Left renal cortex interstitium (tissue), 4 donors: ENCODE data around the gene ZNF609. TPM values are rescaled to one million over a fixed set of nuclear protein-coding genes. Genes with fewer than 3 reads are reported as not detected.
A peak's percentile ranks its signal among the peaks of the same experiment; 100 is the strongest.

Experiments used
- DNase-seq, 4 donors: peaks; one replicate each; pipeline ENCODE4 v3.0.0-alpha.2; 2013; ENCODE audit warnings: low read depth in 4 of 4, low spot score in 2 of 4, missing footprints in 1 of 4
- polyA plus RNA-seq, 4 donors: library from polyadenylated mRNA; unstranded; fragments of 120-200 nt; gene quantifications; one replicate each; pipeline ENCODE4 v1.2.1, GENCODE V29; 2013; ENCODE audit not compliant: insufficient read length in 4 of 4

Gene ZNF609
- polyA plus RNA-seq, 4 donors = 32.4 to 40.9 (median 34.0) TPM

DNA sequence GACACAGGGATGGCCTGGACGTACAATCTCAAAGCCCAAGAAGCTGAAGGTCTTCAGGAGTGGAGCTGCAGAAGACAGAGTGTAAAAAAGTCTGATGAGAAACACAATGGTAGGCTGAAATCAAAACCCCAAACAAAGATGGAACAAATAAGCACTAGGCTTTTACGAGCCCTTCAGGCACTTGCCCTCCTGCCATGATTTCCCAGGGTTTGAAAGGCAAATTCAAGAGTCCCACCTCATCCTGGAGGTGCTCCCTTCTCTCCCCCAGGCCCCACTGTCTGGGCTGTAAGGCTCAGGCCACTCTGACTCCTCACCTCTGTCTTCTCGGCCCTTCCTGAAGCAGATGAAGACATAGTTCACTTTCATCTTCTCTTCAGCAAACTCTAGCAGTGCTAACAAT lies 228.4 kb downstream of the ZNF609 start:
- no peak for DNase-seq

DNA sequence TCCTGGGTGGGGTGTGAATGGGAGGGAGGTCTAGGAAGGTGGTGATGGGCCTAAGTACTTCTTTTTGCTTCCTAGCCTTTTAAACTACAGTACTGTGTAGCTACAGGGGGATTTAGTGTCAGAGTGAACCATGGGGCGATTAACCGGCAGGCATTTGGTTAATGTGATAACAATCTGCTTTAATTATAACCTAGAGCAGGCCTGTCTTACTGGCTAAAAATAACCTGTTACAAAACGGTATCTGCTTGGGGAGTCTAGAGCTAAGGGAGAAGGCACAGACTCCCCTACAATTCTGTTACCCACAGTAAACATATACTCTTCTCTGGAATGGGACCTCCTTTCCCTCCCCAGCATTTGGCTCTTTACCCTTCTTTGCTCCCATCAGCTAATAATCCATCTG lies 229.6 kb downstream of the ZNF609 start:
- no peak for DNase-seq

GRCh38 chr15:64690578-64691296 lies 230.4 kb downstream of the ZNF609 start:
- DNase-seq = no peak

DNA sequence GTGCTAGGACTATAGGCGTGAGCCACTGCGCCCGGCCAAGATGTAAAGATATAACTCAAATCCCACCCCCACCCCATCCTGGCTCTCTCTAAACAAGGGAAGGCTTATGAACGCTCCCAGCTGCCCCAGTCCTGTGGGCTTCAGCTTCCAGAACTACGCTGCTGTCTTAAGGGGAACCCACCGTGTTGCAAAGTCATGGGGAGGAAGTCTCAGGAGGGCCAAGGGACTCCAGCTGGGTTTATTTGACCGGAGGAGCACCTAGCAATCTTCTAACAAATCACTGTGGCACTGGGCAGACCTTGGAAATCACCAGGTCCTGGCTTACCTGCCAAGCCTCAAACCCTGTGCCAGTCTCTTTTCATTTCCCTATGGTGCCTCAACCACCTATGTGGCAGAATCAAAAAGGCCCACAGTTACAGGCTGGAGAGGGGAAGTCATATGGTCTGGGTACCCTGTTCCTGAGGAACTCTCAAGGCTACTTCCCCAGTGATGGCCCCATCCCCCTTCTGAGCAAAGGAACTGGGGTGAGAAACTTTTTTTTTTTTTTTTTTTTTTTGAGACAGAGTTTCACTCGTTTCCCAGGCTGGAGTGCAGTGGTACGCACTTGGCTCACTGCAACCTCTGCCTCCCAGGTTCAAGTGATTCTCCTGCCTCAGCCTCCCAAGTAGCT lies 231.7 kb downstream of the ZNF609 start:
- no peak for DNase-seq

DNA sequence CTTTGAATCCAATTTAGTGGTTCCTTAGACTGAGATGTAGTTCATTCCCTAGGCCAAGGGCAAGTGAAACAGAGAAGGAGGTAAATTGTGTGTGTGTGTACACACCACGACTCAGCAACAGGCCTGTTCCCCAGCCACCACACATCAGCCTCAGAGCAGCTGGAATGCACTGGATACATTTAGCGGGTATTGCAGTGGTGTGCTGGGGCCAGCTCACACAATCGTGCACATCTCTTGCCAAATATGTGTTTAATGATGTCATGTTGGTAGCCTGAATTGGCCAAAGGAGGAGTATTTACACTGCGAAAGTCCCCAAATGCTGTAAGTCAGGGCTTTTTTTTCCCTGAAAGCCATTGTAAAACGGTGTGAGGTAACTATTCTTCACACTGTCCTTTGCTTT lies 232.8 kb downstream of the ZNF609 start:
- DNase-seq = no peak

DNA sequence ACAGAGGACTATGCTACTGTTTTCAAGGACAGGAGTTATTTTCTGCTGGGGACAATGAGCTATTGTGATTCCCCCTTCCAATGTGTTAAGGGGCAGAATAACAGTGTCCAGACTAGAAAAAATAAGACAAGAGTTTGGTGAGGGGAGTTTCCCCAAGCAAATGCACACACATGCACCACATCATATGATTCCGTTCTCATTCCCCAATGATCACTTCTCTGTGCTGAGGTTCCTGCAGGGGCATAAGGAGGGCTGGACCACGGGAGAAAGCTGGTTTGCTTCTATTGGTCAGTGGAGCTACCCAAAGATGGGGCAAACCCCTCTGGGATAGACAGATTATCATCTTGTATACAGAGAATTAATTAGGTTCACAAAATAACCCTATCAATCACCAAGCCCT lies 234.4 kb downstream of the ZNF609 start:
- no peak for DNase-seq

GRCh38 chr15:64695561-64695992 lies 235.2 kb downstream of the ZNF609 start:
- DNase-seq = no peak

DNA sequence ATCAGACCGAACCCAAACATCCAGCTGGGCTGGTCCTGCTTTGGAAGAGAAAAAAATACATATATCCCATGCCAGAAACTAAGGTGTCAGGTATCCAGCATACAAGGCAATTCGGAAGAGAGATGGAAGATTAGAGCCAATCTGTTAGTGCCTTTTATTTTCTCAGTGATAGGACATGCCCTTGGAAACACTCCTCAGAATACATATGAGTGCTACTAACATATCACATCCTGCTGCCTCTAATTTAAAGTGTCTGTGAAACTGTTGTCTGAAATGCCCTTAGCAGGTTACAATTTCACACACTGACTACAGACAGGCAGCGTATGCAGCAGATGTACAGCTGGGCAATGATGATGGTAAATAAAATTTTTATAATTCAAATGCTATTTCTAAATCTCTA lies 236.1 kb downstream of the ZNF609 start:
- no peak for DNase-seq

DNA sequence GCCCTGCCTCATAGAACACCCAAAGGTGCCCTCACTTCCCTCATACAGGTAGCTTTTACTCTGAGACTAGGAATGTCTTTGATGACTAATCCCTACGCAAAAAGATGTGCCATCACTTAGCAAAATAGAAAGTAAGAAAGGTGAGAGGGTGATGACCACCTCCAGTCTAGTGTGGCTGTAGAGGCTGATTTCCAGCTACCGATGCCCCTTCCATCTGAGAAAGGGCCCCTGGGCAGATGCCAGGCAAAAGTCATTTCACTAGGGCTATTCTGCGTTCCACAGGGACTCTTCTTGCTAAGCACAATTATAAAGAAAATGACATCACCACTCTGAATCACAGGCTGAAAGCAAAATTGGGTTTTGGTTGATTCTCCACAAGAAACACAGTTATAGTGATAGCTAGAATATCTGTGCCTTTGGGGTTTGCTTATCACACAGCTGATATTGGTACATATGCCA lies 237.6 kb downstream of the ZNF609 start:
- no peak for DNase-seq

- DNase-seq = no peak
These were observed 238.4 kb downstream of the ZNF609 start for GRCh38 chr15:64698823-64699222.

GRCh38 chr15:64699751-64700388 lies 239.5 kb downstream of the ZNF609 start:
- peak in 1 of 4 donors; percentile 64 for DNase-seq

- DNase-seq = no peak
These were observed 240.7 kb downstream of the ZNF609 start for GRCh38 chr15:64701051-64701450.

GRCh38 chr15:64701482-64702184 lies 241.3 kb downstream of the ZNF609 start:
- no peak for DNase-seq

GRCh38 chr15:64702816-64703631 lies 242.6 kb downstream of the ZNF609 start:
- peak in 3 of 4 donors; percentile 89 to 93 (median 91) for DNase-seq

- no peak for DNase-seq
These were observed 243.2 kb downstream of the ZNF609 start for GRCh38 chr15:64703632-64703959.

- no peak for DNase-seq
These were observed 244.6 kb downstream of the ZNF609 start for GRCh38 chr15:64705006-64705405.

- DNase-seq = no peak
These were observed 245.9 kb downstream of the ZNF609 start for GRCh38 chr15:64706011-64706911.

DNA sequence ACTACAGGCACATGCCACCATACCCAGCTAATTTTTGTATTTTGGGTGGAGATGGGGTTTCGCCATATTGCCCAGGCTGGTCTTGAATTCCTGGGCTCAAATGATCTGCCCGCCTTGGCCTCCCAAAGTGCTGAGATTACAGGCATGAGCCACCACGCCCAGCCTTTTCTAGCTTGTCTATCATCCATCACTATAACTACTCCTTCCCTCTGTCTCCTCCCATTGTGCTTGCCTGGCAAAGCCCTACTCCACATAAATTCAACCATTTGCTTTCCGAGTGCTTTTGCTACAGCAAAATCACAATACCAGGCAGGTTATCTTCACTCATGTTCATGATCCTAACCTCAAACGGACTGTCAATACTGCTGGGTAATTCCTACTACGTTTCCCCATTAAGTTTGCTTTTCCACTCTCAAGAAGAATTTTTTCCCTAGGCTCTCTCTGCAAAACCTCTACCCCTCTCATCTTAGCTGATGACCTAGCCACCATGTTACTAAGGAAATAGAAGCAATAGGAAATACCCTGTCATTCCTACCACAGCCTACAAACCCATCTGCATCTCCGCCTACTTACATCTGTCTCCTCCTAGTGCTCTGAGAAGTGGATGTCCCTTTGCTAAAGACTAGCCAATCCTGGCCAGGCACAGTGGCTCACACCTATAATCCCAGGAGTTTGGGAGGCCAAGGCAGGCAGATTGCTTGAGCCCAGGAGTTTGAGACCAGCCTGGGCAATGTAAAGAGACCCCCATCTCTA lies 250.5 kb downstream of the ZNF609 start:
- no peak for DNase-seq

- no peak for DNase-seq
These were observed 252.0 kb downstream of the ZNF609 start for GRCh38 chr15:64712353-64712752.
